ENCODE data around the gene SLC23A3. TPM values are rescaled to one million over a fixed set of nuclear protein-coding genes. Genes with fewer than 3 reads are reported as not detected.

SLC23A3 gene
- total RNA-seq, 1 experiment from 2014 or later: 0.59 TPM

DNA sequence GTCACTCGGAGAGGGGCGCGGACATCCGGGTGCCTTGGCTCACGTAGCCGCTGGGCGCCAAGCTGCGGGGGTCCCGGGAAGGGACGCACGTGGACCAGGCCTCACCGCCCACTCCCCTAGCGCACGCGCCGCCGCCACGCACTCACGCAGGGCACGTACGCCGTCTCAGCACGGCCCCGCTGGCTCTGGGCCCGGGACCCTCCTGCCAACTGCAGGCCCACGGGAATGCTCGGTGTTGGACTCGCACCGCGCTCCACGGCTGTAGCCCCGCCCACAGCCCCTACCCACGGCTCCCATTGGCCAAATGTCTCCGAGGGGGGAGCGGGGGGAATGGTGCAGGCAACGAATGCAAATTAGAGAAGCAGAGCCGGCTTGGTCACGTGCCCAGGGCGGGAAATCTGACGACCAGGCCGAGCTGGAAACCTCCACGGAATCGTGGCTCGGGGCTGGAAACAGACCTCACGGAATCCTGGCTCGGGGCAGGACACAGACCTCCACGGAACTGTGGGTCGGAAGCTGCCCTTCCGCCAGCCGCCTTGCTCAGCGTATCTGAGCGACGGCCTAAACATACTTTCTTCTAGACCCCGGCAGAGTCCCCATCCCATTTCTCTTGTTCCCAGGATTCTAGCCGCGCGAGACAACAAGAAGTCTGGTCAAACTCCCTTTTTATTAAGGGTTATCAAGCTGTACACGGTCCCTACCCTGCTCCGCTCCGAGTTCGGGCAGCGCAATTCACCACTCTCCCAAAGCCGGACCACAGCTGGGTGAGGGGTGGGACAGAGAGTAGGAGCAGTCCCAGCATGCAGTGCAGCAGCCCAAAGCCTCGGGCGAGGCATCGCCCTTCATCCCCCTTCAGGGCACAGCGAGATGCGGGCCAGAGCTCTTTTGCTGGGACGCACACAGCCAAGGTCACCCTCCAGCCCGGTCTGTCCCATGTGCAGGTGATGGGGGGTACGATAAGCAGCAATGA, 49.2 kb upstream of the SLC23A3 start, which contains the start of gene ABCB6 (continued):
- TF ChIP-seq FOXP4 (CRISPR knock-in tag; IDR thresholded peaks at IDR 0.05): 0 out of 2 replicates have a peak, but pooled peaks have one; percentile 55
- no peak for TF ChIP-seq MXD4 (CRISPR knock-in tag; IDR thresholded peaks at IDR 0.05; ENCODE audit: borderline replicate concordance)
- no peak for TF ChIP-seq SOX15 (CRISPR knock-in tag; IDR thresholded peaks at IDR 0.05)
- peak; percentile 62 for TF ChIP-seq NFYB (CRISPR knock-in tag; conservative IDR thresholded peaks at IDR 0.05; ENCODE audit: low read depth)
- TF ChIP-seq, protein P1, sequence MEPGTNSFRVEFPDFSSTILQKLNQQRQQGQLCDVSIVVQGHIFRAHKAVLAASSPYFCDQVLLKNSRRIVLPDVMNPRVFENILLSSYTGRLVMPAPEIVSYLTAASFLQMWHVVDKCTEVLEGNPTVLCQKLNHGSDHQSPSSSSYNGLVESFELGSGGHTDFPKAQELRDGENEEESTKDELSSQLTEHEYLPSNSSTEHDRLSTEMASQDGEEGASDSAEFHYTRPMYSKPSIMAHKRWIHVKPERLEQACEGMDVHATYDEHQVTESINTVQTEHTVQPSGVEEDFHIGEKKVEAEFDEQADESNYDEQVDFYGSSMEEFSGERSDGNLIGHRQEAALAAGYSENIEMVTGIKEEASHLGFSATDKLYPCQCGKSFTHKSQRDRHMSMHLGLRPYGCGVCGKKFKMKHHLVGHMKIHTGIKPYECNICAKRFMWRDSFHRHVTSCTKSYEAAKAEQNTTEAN (CRISPR knock-in tag; IDR thresholded peaks at IDR 0.05): peak; percentile 92; the same call in 1 of the 2 replicates
- peak; percentile 85 for TF ChIP-seq EMX1 (CRISPR knock-in tag; IDR thresholded peaks at IDR 0.05)
- TF ChIP-seq, protein P2, sequence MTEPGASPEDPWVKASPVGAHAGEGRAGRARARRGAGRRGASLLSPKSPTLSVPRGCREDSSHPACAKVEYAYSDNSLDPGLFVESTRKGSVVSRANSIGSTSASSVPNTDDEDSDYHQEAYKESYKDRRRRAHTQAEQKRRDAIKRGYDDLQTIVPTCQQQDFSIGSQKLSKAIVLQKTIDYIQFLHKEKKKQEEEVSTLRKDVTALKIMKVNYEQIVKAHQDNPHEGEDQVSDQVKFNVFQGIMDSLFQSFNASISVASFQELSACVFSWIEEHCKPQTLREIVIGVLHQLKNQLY (CRISPR knock-in tag; IDR thresholded peaks at IDR 0.05): no peak
- TF ChIP-seq, protein P3, sequence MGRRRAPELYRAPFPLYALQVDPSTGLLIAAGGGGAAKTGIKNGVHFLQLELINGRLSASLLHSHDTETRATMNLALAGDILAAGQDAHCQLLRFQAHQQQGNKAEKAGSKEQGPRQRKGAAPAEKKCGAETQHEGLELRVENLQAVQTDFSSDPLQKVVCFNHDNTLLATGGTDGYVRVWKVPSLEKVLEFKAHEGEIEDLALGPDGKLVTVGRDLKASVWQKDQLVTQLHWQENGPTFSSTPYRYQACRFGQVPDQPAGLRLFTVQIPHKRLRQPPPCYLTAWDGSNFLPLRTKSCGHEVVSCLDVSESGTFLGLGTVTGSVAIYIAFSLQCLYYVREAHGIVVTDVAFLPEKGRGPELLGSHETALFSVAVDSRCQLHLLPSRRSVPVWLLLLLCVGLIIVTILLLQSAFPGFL (CRISPR knock-in tag; IDR thresholded peaks at IDR 0.05; ENCODE audit: borderline replicate concordance): no peak; the same call in 1 of the 2 replicates
- TF ChIP-seq CBFB (CRISPR knock-in tag; IDR thresholded peaks at IDR 0.05; ENCODE audit: low read depth): no peak
- TF ChIP-seq, protein P4, sequence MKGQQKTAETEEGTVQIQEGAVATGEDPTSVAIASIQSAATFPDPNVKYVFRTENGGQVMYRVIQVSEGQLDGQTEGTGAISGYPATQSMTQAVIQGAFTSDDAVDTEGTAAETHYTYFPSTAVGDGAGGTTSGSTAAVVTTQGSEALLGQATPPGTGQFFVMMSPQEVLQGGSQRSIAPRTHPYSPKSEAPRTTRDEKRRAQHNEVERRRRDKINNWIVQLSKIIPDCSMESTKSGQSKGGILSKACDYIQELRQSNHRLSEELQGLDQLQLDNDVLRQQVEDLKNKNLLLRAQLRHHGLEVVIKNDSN (CRISPR knock-in tag; IDR thresholded peaks at IDR 0.05): peak; percentile 99
- no peak for TF ChIP-seq ZNF396 (CRISPR knock-in tag; IDR thresholded peaks at IDR 0.05; ENCODE audit: borderline replicate concordance)
- TF ChIP-seq CDX4 (CRISPR knock-in tag; IDR thresholded peaks at IDR 0.05; ENCODE audit: borderline replicate concordance): no peak
- TF ChIP-seq, protein P5, sequence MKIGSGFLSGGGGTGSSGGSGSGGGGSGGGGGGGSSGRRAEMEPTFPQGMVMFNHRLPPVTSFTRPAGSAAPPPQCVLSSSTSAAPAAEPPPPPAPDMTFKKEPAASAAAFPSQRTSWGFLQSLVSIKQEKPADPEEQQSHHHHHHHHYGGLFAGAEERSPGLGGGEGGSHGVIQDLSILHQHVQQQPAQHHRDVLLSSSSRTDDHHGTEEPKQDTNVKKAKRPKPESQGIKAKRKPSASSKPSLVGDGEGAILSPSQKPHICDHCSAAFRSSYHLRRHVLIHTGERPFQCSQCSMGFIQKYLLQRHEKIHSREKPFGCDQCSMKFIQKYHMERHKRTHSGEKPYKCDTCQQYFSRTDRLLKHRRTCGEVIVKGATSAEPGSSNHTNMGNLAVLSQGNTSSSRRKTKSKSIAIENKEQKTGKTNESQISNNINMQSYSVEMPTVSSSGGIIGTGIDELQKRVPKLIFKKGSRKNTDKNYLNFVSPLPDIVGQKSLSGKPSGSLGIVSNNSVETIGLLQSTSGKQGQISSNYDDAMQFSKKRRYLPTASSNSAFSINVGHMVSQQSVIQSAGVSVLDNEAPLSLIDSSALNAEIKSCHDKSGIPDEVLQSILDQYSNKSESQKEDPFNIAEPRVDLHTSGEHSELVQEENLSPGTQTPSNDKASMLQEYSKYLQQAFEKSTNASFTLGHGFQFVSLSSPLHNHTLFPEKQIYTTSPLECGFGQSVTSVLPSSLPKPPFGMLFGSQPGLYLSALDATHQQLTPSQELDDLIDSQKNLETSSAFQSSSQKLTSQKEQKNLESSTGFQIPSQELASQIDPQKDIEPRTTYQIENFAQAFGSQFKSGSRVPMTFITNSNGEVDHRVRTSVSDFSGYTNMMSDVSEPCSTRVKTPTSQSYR (CRISPR knock-in tag; IDR thresholded peaks at IDR 0.05): peak; percentile 24; the same call in 1 of the 2 replicates
- no peak for TF ChIP-seq FOXJ3 (CRISPR knock-in tag; IDR thresholded peaks at IDR 0.05; ENCODE audit: borderline replicate concordance)
- TF ChIP-seq CREM (CRISPR knock-in tag; IDR thresholded peaks at IDR 0.05): peak; percentile 43; the same call in 1 of the 2 replicates
- no peak for TF ChIP-seq ATF6 (CRISPR knock-in tag; IDR thresholded peaks at IDR 0.05)
- TF ChIP-seq NR3C1 (CRISPR knock-in tag; conservative IDR thresholded peaks at IDR 0.05; ENCODE audit: low read depth): no peak
- TF ChIP-seq JUN (CRISPR knock-in tag; IDR thresholded peaks at IDR 0.05): no peak; the same call in 1 of the 2 replicates
- TF ChIP-seq ZBTB21 (CRISPR knock-in tag; IDR thresholded peaks at IDR 0.05; ENCODE audit: borderline replicate concordance): peak; percentile 78; the same call in 1 of the 2 replicates
